Mononuclear cell (primary cell): ENCODE results near the gene TMEM158. TPM values are rescaled to one million over a fixed set of nuclear protein-coding genes. Genes with fewer than 3 reads are reported as not detected.

Experiments used
- H3K27me3 ChIP-seq: 2 replicates; pipeline ENCODE4 v1.6.0; 2011; ENCODE audit warnings: low read length, control low read depth; ENCODE audit not compliant: insufficient read depth
- H3K4me1 ChIP-seq: 2 replicates; pipeline ENCODE4 v1.5.1; 2011; ENCODE audit warnings: mild to moderate bottlenecking, low read length, control low read depth; ENCODE audit not compliant: insufficient read depth
- H3K4me3 ChIP-seq: 2 replicates; pipeline ENCODE4 v1.5.1; 2011; ENCODE audit warnings: mild to moderate bottlenecking, low read length, moderate library complexity
- H3K9me3 ChIP-seq: 2 replicates; pipeline ENCODE4 v1.5.1; 2011; ENCODE audit warnings: low read depth, mild to moderate bottlenecking, control low read depth, low read length
- total RNA-seq: library from RNA; depleted of rRNA; stranded (reverse); fragments of >200 nt; gene quantifications from one replicate; pipeline ENCODE4 v1.2.3, GENCODE V29; 2012

The TMEM158 gene
- 1.9 TPM for total RNA-seq

DNA sequence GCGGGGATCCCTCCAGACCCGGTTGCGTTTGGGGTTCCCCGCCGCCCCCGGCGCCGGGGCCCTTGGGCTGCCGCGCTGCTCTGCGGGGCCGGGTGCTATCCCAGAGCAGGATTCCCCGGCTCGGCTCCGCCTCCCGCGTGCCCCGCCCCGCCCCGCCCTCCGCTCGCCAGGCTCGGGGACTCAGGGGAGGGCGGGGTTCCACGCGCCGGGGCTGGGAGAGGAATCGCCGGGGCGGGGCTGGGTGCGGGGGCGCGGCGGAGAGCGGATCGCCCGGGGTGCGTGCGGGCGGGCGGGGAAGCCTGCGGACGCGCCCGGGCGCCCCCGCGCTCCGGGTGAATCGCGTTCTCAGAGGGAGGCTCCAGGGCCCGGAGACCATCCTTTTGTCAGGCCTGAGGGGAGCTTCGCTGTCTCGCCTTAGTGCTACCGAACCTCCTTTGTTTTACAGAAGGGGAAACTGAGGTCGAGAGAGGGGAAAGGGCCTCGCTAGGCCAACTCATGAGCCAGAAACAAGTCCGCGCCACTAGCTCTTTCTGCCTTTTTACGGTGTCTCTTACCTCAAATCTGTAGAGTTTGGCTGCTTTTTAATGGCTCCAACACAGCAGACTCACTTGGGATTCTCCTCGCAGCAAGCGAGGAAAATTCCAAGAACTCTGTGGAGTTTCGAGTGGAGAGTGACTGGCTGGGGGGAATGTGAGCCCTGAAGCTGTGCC, at the start of gene TMEM158:
TSS of gene TMEM158 (minus strand) at position 82 of the 710 bp plus-strand sequence. CDS start 260 bp downstream, outside the sequence.
- no peaks in the 10 kb centered on the region for H3K9me3 ChIP-seq
- peaks cover 68% of the 10 kb centered on the region for H3K27me3 ChIP-seq
- H3K4me3 ChIP-seq: peak within 1 kb of the TSS; percentile 10

DNA sequence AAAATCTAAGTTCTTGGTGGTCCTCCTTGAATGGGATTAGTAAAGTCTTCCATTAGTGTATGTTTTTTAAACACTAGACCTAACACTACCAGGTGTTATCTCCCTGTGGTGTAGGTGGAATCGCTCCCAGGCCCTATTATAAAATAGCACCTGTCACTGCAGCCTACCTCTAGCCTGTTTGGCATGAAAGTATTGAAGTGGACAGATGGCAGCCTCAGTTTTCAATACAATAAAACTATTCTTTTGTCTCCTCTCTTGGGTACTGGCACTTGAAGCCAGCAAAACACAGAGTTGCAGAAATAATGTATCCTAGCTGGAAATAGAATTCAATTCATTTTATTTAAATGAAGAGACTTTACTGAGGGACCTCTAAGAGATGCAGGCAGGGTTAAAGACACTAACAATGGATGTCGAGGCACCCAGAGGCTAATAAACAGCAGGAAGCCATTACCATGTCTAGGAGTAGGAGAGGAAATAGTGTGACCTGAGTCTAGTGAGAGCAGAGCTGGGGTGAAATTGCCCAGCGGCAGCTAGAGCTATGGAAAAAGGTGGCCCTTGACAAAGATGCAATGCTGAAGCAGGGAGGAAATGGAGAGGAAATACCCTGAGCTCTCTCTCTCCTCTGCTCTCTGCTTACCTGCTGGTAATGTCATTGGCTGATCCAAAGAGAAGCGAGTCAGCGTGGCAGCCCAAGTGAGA, 49.1 kb upstream of the TMEM158 start:
- peaks cover 14% of the 10 kb centered on the region for H3K9me3 ChIP-seq
- H3K4me1 ChIP-seq: peaks cover 8% of the 10 kb centered on the region
- no peak overlapping the region for H3K4me3 ChIP-seq
- H3K27me3 ChIP-seq: peaks cover 8% of the 10 kb centered on the region

More for the DNA sequence above, at the start of gene TMEM158:
- H3K4me1 ChIP-seq: peaks cover 13% of the 10 kb centered on the region

DNA sequence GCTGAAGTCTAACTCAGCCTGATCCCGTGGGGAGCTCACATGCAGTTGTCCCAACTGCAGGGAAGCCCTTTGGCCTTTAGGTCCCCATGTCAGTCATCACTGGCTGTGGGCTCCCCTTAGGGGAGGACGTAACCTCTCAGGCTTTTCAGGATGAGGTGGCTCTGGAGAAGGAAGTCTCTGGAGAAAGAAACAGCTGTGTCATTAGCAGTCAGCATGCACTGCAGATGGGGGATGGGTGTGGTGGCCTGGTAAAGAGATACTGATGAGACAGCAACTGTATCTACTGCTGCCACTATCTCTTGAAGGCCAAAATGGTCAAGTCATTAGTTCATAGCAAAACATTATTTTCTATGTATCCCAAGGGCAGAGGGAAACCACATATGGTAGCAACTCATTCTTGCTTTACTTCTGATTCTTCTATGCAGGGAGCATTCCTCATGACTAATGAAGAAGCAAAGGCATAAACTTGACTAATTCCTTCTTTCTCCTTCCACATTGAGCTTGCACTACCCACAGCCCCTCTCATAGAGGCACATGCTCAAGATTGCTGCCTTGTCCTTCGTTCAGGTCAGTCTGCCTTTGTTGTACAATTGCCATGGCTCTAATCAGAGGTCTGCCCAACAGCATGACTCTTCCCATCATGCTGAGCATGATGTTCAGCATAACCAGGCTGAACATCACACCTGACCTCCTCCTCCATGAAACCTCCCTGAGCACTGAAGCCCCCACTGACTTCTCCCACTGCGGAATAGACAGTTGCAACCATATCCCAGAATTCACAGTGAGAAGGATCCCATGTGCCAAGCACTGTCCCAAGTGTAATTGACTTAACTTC, 47.8 kb upstream of the TMEM158 start:
- Histone ChIP-seq H3K4me1 (peaks cover 8% of the 10 kb centered on the region), H3K9me3 (peaks cover 14% of the 10 kb centered on the region)

DNA sequence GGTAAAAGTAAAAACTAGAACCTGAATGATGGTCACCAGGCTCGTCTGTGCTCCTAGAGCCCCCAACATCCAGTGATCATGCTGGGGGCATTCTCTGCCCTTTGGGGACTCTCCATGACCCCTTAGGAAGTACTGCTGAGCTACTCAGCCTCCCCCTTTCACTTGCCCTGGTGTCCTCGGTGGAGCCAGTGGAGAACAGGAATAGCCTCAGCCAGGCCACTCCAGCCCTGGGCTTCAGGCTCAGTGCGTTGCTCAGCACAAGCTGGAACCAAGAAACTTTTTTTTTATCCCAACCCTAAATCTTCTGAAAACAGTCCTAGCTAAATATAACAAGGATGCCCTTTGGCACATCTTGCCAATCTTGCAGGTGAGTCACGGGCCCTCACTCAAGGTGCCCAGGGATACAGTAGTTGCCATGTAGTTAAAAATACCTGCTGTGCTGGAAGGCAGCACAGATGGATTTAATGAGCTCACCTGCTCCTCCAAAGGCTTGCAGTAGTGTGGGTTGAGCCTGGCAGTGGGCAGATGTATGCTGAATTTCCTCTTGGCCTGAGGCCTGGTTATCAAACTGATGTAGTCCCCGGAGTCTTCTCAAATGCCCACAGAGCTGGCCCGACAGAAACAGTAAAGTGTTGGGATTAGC, 46.9 kb upstream of the TMEM158 start:
- peaks cover 8% of the 10 kb centered on the region for H3K4me1 ChIP-seq
- peaks cover 13% of the 10 kb centered on the region for H3K9me3 ChIP-seq
- peaks cover 8% of the 10 kb centered on the region for H3K27me3 ChIP-seq
- no peak overlapping the region for H3K4me3 ChIP-seq

More for the DNA sequence above, 47.8 kb upstream of the TMEM158 start:
- peaks cover 8% of the 10 kb centered on the region for H3K27me3 ChIP-seq
- no peak overlapping the region for H3K4me3 ChIP-seq

DNA sequence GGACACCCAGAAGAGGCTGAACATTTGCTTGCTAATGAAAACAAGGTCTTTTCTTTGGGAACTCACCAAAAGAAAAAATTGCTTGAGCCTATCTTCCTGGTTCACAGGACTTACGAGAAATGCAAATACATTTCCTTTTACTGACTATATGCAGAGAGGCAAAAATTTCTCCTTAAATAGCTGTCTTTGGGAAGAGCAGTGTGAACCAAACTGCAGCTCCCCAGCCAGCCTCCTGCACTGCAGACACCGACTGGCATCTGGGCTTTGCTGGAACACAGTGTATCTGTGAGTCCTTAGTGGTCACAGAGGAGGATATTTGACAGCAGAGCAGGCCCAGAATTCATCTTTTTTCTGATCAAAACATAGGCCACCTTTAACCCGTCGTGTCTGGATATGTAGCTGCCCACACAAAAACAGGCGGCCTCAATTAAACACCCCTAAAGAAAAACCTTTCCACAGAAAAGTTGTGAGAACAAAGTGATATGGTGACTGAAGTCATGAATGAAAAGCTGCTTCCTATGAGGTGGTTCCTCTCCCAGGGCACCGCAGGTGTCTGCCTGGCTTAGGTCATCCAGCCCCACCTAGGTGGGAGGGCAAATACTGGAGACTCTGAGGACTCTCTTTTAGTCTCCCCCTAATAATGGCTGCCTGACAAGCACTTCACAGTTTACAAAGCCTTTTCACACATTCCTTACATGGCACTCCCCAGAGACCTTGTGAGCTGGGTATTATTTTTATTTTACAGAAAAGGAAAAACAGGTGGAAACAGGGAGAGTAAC, 46.1 kb upstream of the TMEM158 start:
- Histone ChIP-seq H3K9me3 (peaks cover 8% of the 10 kb centered on the region), H3K4me1 (peaks cover 8% of the 10 kb centered on the region), H3K27me3 (peaks cover 8% of the 10 kb centered on the region), H3K4me3 (no peak overlapping the region)

DNA sequence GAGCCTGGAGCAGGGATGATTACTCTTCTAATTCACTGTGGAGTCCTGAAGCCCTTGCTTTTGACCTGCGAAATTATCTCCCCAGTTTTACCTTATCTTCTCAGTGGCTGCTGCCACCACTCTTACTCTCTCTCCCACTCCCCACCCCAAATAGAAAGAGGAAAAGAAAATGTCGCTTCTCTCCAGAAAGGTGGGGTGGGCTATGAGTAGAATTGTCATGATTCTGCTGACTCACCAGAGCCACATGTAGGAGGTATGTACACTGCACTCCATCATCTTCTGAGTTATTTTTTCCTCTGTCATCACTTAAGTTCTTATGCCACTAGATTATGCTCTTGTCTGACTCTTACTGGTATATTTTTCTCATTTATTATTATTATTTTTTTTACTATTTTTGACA, 43.9 kb upstream of the TMEM158 start:
- H3K9me3 ChIP-seq: no peaks in the 10 kb centered on the region
- no peaks in the 10 kb centered on the region for H3K27me3 ChIP-seq
- H3K4me3 ChIP-seq: no peak overlapping the region
- H3K4me1 ChIP-seq: peaks cover 8% of the 10 kb centered on the region

DNA sequence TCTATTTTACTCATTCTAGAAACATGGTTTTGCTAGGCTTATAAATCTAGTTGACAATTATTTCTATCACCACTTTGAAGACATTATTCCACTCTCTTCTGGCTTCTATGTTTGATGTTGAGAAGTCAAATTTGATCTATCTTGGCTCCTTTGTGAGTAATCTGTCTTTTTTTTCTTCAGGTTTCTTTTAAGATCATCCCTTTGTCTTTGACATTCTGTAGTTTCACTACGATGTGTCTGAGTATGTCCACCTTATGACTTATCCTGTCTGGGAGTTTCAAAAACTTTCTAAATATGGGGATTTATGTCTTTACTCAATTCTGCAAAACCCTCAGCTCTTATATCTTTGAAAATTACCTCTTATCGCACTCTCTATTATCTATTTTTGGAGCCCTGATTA, 41.0 kb upstream of the TMEM158 start:
- Histone ChIP-seq H3K4me3 (no peak overlapping the region), H3K4me1 (no peaks in the 10 kb centered on the region), H3K27me3 (no peaks in the 10 kb centered on the region), H3K9me3 (no peaks in the 10 kb centered on the region)

DNA sequence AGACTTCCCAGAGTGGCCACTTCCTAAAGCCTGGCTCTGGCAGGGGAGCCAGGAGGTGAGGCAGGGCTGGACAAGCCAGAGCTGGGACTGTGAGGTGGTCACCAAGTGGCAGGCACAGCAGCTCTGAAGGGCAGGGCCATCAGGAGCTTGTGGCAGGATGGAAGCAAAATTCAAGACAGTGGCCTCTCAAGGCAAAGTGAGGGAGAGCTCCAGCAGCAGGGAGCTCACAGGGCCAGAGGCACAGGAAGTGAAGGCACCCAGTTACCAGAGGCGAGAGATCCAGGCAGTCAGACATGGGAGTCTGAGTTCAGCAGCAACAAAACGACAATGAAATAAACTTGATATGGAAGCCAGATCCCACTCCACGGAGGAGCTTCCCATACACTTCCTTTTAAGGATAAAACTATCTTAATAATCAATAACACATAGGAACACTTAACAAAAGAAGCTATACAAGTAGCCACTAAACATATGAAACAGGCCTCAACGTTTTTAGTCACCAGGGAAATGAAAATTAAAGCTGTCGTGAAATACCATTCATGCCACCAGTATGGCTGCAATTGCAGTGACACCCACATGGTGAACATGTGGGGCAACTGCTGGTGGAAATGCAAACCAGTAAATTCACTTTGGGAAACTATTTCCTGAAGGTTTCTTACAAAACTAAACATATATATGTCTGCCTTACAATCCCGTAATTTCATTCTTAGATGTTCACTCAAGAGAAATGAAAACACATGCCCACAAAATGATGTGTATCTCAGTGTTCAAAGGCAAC, 35.4 kb upstream of the TMEM158 start:
- Histone ChIP-seq H3K9me3 (no peaks in the 10 kb centered on the region), H3K27me3 (no peaks in the 10 kb centered on the region), H3K4me3 (no peak overlapping the region)

DNA sequence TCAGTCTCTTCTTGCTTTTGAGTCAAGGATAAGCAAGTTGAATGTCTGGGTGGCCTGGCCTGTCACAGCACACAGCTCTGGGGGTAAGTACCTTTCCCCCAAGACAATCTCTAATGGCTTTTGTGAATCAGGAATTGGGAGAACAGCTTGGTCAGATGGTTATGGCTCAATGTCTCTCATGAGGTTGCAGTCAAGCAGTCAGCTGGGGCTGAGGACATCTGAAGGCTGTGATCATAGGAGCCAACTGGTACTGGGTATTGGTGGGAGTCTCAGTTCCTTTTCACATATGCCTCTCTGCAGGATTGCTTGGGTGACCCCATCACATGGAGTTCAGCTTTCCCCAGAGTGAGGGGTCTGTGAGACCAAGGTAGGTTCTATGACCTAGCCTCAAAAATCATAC, 33.0 kb upstream of the TMEM158 start:
- Histone ChIP-seq H3K27me3 (no peaks in the 10 kb centered on the region), H3K4me3 (no peak overlapping the region), H3K9me3 (no peaks in the 10 kb centered on the region), H3K4me1 (peaks cover 19% of the 10 kb centered on the region)

More for the DNA sequence above, 35.4 kb upstream of the TMEM158 start:
- H3K4me1 ChIP-seq: peaks cover 19% of the 10 kb centered on the region

DNA sequence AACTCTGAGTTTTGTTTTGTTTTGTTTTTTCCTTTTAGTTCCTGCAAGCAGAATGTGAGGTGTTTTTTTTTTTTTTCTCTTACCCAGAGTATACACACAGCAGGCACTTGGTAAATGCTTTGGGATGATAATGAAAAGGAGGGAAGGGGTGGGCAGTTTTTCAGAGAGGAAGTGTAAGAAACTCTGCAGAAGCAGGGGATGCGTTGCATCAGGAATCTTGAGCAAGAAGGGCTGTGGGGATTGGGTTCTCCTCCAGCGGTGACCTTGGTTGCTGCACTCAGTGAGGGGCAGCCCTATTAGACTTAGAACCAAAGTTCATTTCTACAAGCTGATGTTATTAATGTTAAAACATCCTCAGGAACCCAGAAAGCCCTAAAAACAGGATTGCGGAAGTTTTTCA, 32.2 kb upstream of the TMEM158 start:
- Histone ChIP-seq H3K4me3 (no peak overlapping the region), H3K4me1 (peaks cover 19% of the 10 kb centered on the region), H3K27me3 (no peaks in the 10 kb centered on the region), H3K9me3 (no peaks in the 10 kb centered on the region)

DNA sequence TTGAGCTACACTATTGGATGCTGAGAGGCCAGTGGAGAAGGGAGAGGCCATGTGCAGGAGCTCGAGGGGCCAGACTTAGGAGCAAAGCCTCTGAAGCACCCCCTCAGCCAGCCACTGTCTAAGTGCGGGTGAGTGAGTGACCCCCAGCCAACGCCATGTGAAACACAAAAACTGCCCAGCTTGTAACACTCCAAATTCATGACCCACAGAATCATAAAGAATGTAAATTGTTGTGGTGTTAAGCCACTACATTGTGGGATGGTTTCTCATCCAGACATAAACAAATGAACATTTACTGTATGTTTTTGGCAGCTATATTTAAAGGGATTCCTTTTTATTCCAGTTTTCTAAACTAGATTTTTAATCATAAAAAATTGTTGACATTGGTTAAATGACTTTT, 27.2 kb upstream of the TMEM158 start:
- no peak overlapping the region for H3K4me3 ChIP-seq
- no peaks in the 10 kb centered on the region for H3K9me3 ChIP-seq
- H3K27me3 ChIP-seq: no peaks in the 10 kb centered on the region
- peaks cover 22% of the 10 kb centered on the region for H3K4me1 ChIP-seq

DNA sequence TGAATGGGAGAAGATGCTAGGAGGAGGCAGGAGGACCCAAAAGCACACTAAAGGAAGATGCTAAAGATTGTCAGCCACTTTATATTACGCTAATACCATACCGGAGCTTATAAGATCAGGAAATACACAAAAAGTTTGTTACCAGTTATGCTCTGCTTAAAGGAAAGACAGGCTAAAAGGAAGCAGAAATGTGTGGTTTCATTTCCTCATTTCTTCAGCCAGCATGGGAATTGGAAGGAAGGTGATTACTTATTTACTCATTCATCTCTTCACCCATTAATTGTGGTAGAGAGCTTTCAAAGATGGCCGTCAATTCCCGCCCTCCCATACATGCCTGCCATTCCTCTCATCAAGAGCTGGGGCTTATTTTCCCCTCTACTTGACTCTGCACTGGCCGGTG, 26.7 kb upstream of the TMEM158 start:
- no peaks in the 10 kb centered on the region for H3K27me3 ChIP-seq
- H3K4me1 ChIP-seq: peaks cover 17% of the 10 kb centered on the region
- no peak overlapping the region for H3K4me3 ChIP-seq
- no peaks in the 10 kb centered on the region for H3K9me3 ChIP-seq

DNA sequence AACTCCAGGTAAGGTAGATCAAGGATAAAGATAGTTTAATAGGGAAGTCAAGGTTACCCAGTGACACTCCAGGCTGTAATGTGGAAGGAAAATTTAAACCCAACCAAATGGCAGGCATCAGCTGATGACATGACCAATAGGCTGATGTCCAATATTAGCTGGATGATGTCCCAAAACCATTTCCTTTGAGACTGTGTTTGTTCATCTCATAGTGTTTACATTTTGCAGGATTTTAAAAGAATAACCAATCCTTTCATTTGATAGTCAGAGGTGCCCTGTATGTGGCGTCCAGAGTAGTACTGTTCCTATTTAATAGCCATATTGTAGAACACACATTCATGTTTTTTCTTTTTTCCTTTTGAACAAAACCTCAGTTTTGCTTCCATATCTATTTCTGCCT, 23.3 kb upstream of the TMEM158 start:
- H3K9me3 ChIP-seq: no peaks in the 10 kb centered on the region
- no peaks in the 10 kb centered on the region for H3K27me3 ChIP-seq
- no peak overlapping the region for H3K4me3 ChIP-seq
- H3K4me1 ChIP-seq: peaks cover 12% of the 10 kb centered on the region
